GM19025 (cell line): Measurements from ENCODE around the gene CZIB.
"Not testable (repeated sequence)": the region's sequence is repeated elsewhere in the genome, so short reads cannot be mapped to it uniquely, and the experiment has no call there.

Experiments used
- ATAC-seq: cut with Tn5 transposase; IDR thresholded peaks from one replicate; pipeline ENCODE4 v1.9.1; 2021; ENCODE audit warnings: mild to moderate bottlenecking, low read depth, moderate library complexity; ENCODE audit not compliant: unreplicated experiment

Gene CZIB

DNA sequence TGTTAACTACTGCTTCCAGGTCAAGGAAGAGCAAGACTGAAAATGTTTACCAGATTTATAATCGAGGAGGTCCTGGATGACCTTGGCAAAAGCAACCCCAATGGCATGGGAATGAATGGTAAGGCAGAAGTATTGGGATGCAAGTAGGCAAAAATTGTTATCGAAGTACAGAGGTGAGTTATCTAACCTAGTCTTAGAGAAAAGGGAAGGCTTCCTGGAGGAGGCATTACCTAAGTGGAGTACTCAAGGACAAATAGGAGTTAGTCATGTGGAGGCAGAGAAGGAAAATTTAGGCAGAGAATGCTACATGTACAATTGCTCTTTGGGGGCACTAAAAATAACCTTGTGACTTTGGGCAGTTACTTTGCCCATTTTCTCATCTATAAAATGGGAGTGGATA lies 21.4 kb upstream of the CZIB start:
- no peak for ATAC-seq

- peak; percentile 96 for ATAC-seq
Measured at GRCh38 chr1:53238197-53239155, 18.0 kb upstream of the CZIB start, which contains the start of gene MAGOH. Gene MAGOH (minus strand): TSS chr1:53238518. CDS start chr1:53238448, 70 bp downstream.

- no peak for ATAC-seq
Measured at GRCh38 chr1:53237638-53238037, 17.2 kb upstream of the CZIB start.

DNA sequence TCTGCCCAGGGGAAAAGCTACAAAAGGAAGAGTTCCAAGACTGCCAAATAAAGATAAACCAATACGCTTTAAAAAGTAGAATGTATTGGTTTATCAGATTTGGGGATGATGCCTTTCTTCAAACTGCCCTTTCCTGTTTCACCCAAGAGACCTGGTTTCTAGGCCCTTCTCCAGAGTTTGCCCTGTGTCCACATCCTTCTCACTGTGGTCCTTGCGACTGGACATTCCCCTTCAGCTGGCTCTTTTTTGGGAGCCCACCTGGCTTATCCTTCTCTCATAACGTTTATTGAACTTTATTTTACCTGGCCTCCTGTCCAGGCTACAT lies 490 bp upstream of the CZIB start:
- no peak for ATAC-seq

- ATAC-seq: no peak
Measured at GRCh38 chr1:53219711-53220110, 723 bp downstream of the CZIB start.

- no peak for ATAC-seq
Measured at GRCh38 chr1:53218201-53218600, 2.2 kb downstream of the CZIB start.

- ATAC-seq: no peak
Measured at GRCh38 chr1:53214376-53214940, 6.0 kb downstream of the CZIB start.

GRCh38 chr1:53210954-53211353 lies 9.5 kb downstream of the CZIB start:
- no peak for ATAC-seq

DNA sequence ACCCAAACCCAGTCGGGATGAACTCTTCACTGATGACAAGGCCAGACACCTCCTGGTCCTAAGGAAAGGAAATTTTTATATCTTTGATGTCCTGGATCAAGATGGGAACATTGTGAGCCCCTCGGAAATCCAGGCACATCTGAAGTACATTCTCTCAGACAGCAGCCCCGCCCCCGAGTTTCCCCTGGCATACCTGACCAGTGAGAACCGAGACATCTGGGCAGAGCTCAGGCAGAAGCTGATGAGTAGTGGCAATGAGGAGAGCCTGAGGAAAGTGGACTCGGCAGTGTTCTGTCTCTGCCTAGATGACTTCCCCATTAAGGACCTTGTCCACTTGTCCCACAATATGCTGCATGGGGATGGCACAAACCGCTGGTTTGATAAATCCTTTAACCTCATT lies 10.1 kb downstream of the CZIB start:
- ATAC-seq: no peak

DNA sequence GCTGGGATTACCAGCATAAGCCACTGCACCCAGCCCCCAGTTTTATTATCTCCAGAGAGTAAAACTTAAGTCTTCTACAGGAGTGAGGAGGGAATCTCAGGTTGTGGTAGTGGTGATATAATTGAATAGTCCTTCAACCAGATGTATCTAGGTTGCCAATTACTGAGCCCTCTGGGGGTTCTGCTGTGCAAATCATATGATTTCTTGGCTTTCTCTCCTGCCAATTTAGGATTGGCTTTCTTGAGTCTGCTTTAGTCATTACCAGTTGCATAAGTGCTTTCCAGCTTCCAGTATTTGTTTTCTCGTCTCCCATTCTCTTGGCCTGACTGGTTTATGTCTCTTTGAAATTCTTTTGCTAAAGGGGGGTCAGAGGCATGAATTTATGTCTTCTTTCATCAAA lies 12.7 kb downstream of the CZIB start:
- no peak for ATAC-seq

DNA sequence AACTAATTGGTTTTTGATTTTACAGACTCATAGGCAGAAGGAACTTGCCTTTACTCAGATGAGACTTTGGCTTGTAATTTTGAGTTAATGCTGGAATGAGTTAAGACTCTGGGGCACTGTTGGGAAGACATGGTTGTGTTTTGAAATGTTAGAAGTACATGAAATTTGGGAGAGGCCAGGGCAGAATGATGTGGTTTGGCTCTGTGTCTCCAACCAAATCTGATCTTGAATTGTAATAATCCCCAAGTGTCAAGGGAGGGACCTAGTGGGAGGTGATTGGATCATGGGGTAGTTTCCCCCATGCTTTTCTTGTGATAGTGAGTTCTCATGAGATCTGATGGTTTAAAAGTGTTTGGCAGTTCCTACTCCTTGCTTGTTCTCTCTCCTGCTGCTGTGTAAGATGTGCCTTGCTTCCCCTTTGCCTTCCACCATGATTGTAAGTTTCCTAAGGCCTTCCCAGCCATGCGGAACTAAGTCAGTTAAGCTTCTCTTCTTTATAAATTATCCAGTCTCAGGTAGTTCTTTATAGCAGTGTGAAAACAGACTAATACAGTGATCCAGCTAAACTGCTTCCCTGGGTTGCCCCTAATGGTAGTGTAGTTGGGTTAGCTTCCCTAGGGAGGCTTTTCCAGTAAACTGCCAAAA lies 13.6 kb downstream of the CZIB start:
- no peak for ATAC-seq

- ATAC-seq: not testable (repeated sequence)
Measured at GRCh38 chr1:53206083-53206685, 14.2 kb downstream of the CZIB start.

- ATAC-seq: not testable (repeated sequence)
Measured at GRCh38 chr1:53205496-53205895, 14.9 kb downstream of the CZIB start.

DNA sequence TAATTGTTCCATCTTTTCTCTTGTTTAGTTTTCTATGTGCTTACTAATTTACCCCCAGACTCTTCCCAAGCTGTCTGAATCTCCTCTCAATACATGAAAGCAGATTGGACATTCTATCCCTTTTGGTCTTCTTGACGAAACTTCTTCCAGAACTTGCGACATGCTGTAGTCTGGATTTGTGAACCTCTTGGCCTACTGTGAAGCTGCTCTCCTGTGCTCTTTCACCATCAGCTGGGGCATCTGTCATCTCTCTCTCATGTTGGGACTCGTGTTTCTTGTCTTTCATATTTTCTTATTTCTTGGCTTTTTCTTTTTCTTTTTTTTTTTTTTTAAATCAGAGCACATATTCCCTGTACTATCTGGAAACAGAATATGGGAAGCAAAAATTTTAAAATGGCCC lies 17.0 kb downstream of the CZIB start:
- ATAC-seq: no peak

DNA sequence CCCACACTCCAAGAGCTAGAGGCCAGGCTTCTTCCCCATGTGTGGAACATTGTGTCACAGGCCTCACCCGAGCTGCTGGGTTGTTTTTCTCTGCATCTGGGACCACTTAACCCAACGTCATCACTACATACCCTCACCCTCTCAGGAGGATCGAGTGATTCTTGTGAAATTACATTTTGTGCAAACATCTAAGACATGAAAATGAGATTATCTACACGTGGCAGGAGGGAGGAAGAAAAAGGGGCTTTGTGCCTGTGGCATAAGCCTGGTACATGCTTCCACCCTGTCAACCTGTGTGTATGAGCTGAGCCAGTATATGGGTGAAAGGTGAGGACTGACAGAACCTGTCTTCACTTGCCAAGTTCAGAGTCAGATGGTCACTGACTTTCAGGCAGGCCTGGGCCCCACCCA lies 22.2 kb downstream of the CZIB start:
- no peak for ATAC-seq

GRCh38 chr1:53197291-53198200 lies 22.9 kb downstream of the CZIB start:
- no peak for ATAC-seq

DNA sequence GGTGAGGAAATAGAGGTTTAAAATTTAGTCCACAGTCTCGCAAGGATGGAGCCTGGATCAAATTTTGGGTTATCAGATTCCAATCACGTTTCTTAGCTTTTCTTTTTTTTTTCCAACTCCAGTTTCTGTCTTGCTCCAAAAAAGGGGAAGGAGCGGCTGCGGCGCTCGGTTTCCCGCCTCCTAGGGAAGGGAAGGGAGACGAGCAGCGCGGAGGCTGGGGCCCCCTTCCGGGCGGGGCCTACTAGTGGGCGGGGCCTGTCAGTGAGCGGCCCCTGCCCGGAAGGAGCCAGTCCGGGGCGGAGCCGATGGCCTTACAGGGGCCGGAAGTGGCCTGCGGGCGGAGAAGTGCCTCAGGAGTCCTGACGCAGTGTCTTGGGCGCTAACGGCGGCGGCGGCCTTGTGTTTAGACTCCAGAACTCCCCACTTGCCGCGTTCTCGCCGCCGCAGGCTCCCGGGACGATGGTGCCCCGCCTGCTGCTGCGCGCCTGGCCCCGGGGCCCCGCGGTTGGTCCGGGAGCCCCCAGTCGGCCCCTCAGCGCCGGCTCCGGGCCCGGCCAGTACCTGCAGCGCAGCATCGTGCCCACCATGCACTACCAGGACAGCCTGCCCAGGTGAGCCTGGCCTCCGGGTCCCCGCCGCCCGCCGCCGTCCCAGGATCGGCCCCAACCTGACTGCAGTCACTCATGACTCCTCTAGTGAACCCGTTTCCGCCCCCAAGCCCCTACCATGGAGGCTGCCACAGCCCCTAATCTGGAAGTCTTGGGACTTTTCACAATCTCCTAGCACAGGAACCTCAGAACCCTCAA lies 23.7 kb downstream of the CZIB start, which contains the start of gene CPT2:
Gene CPT2, plus strand, starts transcription at position 340 of the 806 bp plus-strand sequence. Its CDS starts 120 bp downstream, at position 460.
- ATAC-seq: peak; percentile 99

- ATAC-seq: no peak
Measured at GRCh38 chr1:53196017-53196484, 24.4 kb downstream of the CZIB start.
